Esophagus muscularis mucosa (tissue), 4 donors: Measurements from ENCODE around the gene ABCC1. TPM values are rescaled to one million over a fixed set of nuclear protein-coding genes. Genes with fewer than 3 reads are reported as not detected.

Source experiments
- DNase-seq: peaks from one replicate; pipeline ENCODE4 v3.0.0-alpha.2; 2017; ENCODE audit errors: extremely low spot score
- H3K27ac ChIP-seq, 4 donors: fragments of 200-600 bp; sonication (generic); replicated peaks in 1 of 4; 1 replicate in 3 of 4; 2 replicates in 1 of 4; pipeline ENCODE4 v1.5.1; 2016 to 2019; ENCODE audit warnings: mild to moderate bottlenecking in 1 of 4
- H3K27me3 ChIP-seq, 4 donors: fragments of 200-600 bp; sonication (generic); one replicate each; pipeline versions ENCODE4 v1.5.1 to v1.6.0; 2016 to 2019
- H3K36me3 ChIP-seq, 4 donors: fragments of 200-600 bp; sonication (generic); one replicate each; pipeline ENCODE4 v1.5.1; 2016 to 2019
- H3K4me1 ChIP-seq, 4 donors: fragments of 200-600 bp; sonication (generic); one replicate each; pipeline ENCODE4 v1.5.1; 2016 to 2019
- H3K4me3 ChIP-seq, 4 donors: fragments of 200-600 bp; sonication (generic); 1 replicate in 2 of 4; 2 replicates in 2 of 4; pipeline ENCODE4 v1.5.1; 2016 to 2019; ENCODE audit warnings: mild to moderate bottlenecking in 4 of 4, moderate library complexity in 1 of 4
- H3K9me3 ChIP-seq, 4 donors: fragments of 200-600 bp; sonication (generic); 1 replicate in 3 of 4; 2 replicates in 1 of 4; pipeline ENCODE4 v1.5.1; 2016 to 2019
- EP300 ChIP-seq: sonication (generic); formaldehyde crosslinking; IDR thresholded peaks from one replicate; pipeline ENCODE4 v1.6.1; 2017; ENCODE audit warnings: antibody characterized with exemption
- POLR2A ChIP-seq: fragments of 450-650 bp; IDR thresholded peaks from one replicate; pipeline ENCODE4 v1.6.1; 2017; ENCODE audit warnings: antibody characterized with exemption, moderate library complexity, mild to moderate bottlenecking, low read depth
- POLR2AphosphoS5 ChIP-seq, 2 donors: sonication (generic); formaldehyde crosslinking; IDR thresholded peaks; one replicate each; pipeline ENCODE4 v1.6.1; 2017; ENCODE audit warnings: antibody characterized with exemption in 2 of 2
- WGBS: methylation state at CpG from one replicate; pipeline ENCODE4 v1.1.5; 2018; 5-methylcytosine and 5-hydroxymethylcytosine counted together
- intact Hi-C: fragments of 100-400 bp; cut with DNase I; formaldehyde crosslinking; loops from one replicate; pipeline ENCODE4 v1.15.1; 2023
- total RNA-seq, 4 donors: library from RNA; depleted of rRNA; stranded (reverse); fragments of >200 nt; gene quantifications; one replicate each; pipeline versions ENCODE4 v1.1.0 to v1.2.1, GENCODE V29; 2016
- TF ChIP-seq, protein P1 (sequence below), 3 experiments: fragments of 200-600 bp in 2 of 3; fragments of 450-650 bp in 1 of 3; sonication (generic) in 2 of 3; IDR thresholded peaks; one replicate each; pipeline ENCODE4 v1.5.1; 2017 to 2019; ENCODE audit warnings: antibody characterized with exemption in 3 of 3, mild to moderate bottlenecking in 2 of 3, moderate library complexity in 1 of 3

Gene ABCC1
- total RNA-seq, 4 donors from 2014 or later = 61.8 to 141 (median 103) TPM

DNA sequence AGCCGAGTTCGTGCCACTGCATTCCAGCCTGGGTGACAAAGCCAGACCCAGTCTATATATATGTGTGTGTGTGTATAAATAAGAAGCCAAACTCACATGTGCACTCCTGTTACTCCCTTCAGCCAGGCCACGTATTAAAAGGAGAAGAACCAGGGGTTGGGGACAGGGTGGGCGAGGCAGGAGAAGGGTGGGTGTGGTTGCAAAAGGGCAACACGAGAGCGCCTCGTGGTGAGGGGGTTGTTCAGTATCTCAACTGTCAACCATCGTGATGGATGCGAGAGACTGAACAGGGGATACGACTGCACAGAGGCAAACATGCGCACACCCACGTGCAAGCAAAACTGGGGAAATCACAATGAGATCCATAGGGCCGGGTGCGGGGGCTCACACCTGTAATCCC lies 219.0 kb downstream of the ABCC1 start:
- H3K4me3 ChIP-seq = no peak overlapping the region
- H3K9me3 ChIP-seq = no peaks in the 10 kb centered on the region
- intact Hi-C loops = no loop called here
- H3K27me3 ChIP-seq = no peaks in the 10 kb centered on the region
- no peaks in the 10 kb centered on the region for H3K36me3 ChIP-seq
- H3K4me1 ChIP-seq = no peaks in the 10 kb centered on the region
- DNase-seq = no peak
- 87% methylated on average over 14 of the region's 14 CpGs for WGBS
- H3K27ac ChIP-seq = no peak overlapping the region
- no peak for TF ChIP-seq POLR2A
- TF ChIP-seq POLR2AphosphoS5 (IDR thresholded peaks at IDR 0.05) = no peak
- no peak for TF ChIP-seq EP300
- TF ChIP-seq, protein P1, sequence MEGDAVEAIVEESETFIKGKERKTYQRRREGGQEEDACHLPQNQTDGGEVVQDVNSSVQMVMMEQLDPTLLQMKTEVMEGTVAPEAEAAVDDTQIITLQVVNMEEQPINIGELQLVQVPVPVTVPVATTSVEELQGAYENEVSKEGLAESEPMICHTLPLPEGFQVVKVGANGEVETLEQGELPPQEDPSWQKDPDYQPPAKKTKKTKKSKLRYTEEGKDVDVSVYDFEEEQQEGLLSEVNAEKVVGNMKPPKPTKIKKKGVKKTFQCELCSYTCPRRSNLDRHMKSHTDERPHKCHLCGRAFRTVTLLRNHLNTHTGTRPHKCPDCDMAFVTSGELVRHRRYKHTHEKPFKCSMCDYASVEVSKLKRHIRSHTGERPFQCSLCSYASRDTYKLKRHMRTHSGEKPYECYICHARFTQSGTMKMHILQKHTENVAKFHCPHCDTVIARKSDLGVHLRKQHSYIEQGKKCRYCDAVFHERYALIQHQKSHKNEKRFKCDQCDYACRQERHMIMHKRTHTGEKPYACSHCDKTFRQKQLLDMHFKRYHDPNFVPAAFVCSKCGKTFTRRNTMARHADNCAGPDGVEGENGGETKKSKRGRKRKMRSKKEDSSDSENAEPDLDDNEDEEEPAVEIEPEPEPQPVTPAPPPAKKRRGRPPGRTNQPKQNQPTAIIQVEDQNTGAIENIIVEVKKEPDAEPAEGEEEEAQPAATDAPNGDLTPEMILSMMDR (IDR thresholded peaks at IDR 0.05) = no peak

GRCh38 chr16:16169615-16170014 lies 220.2 kb downstream of the ABCC1 start:
- no peak overlapping the region for H3K27ac ChIP-seq
- intact Hi-C loops = no loop called here
- no peaks in the 10 kb centered on the region for H3K9me3 ChIP-seq
- no peak overlapping the region for H3K4me3 ChIP-seq
- DNase-seq = no peak
- no peaks in the 10 kb centered on the region for H3K4me1 ChIP-seq
- WGBS = 96% methylated on average over 7 of the region's 15 CpGs
- H3K27me3 ChIP-seq = no peaks in the 10 kb centered on the region
- H3K36me3 ChIP-seq = no peaks in the 10 kb centered on the region
- TF ChIP-seq POLR2AphosphoS5 (IDR thresholded peaks at IDR 0.05) (no peak), EP300 (no peak), POLR2A (no peak)
- TF ChIP-seq, protein P1 (IDR thresholded peaks at IDR 0.05) = no peak

- DNase-seq = no peak
- Histone ChIP-seq H3K36me3 (no peaks in the 10 kb centered on the region), H3K9me3 (peaks cover 0 to 3% (median 0%) of the 10 kb centered on the region in 4 donors), H3K27ac (no peak overlapping the region), H3K4me1 (peaks cover 0 to 3% (median 0%) of the 10 kb centered on the region in 4 donors), H3K27me3 (no peaks in the 10 kb centered on the region), H3K4me3 (no peak overlapping the region)
- intact Hi-C loops = no loop called here
- TF ChIP-seq POLR2A (no peak), POLR2AphosphoS5 (IDR thresholded peaks at IDR 0.05) (no peak), EP300 (no peak)
- TF ChIP-seq, protein P1 (IDR thresholded peaks at IDR 0.05) = no peak
- 82% methylated on average over 4 of the region's 4 CpGs for whole genome bisulfite sequencing
These were observed 222.0 kb downstream of the ABCC1 start for GRCh38 chr16:16171332-16171919.

DNA sequence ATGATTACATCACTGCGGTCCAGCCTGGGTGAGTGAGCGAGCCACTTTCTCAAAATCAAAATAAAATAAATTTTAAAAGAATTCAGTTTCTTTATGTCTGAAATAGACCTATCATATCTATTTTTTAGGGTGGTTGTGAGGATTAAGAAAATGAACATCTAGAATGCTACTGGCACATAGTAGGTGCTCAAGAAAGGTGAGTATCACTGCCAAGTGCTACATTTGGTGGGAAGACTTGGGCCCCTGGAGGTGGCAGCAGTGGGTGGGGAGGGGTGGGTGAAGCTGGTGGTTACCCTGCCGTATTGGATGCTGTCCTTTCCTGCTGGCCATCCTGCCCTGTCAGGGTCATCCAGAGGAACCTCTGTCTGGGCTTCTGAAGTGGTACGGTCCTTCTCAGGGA lies 223.6 kb downstream of the ABCC1 start:
- no peak overlapping the region for H3K27ac ChIP-seq
- H3K9me3 ChIP-seq = peaks cover 0 to 5% (median 0%) of the 10 kb centered on the region in 4 donors
- no peaks in the 10 kb centered on the region for H3K36me3 ChIP-seq
- no peak overlapping the region for H3K4me3 ChIP-seq
- DNase-seq = no peak
- intact Hi-C loops = no loop called here
- TF ChIP-seq, protein P1 (IDR thresholded peaks at IDR 0.05) = no peak
- no peak for TF ChIP-seq POLR2A
- TF ChIP-seq POLR2AphosphoS5 (IDR thresholded peaks at IDR 0.05) = no peak
- no peak for TF ChIP-seq EP300
- 92% methylated on average over 3 of the region's 4 CpGs for WGBS
- H3K27me3 ChIP-seq = no peaks in the 10 kb centered on the region
- H3K4me1 ChIP-seq = peaks cover 0 to 3% (median 0%) of the 10 kb centered on the region in 4 donors

- Histone ChIP-seq H3K27ac (no peak overlapping the region), H3K36me3 (no peaks in the 10 kb centered on the region), H3K4me3 (no peak overlapping the region), H3K4me1 (peaks cover 0 to 3% (median 0%) of the 10 kb centered on the region in 4 donors), H3K27me3 (no peaks in the 10 kb centered on the region), H3K9me3 (peaks cover 0 to 5% (median 0%) of the 10 kb centered on the region in 4 donors)
- TF ChIP-seq POLR2AphosphoS5 (IDR thresholded peaks at IDR 0.05) = no peak
- TF ChIP-seq POLR2A = no peak
- TF ChIP-seq, protein P1 (IDR thresholded peaks at IDR 0.05) = no peak
- no peak for TF ChIP-seq EP300
- no CpG with 5 or more reads among the region's 5 CpGs for WGBS
- DNase-seq = no peak
- intact Hi-C loops = no loop called here
These were observed 225.9 kb downstream of the ABCC1 start for GRCh38 chr16:16175296-16175695.
